Measurements from ENCODE around the gene PCCA.

GRCh38 chr13:100182900-100183490, 94.1 kb downstream of the PCCA start:
- TF ChIP-seq CTCF (IDR thresholded peaks at IDR 0.05) (no peak), EP300 (IDR thresholded peaks at IDR 0.05) (no peak), POLR2A (IDR thresholded peaks at IDR 0.05) (no peak)
